CMK (cell line): ENCODE data around the gene PARD6G.

Experiments
- DNase-seq: peaks from one replicate; pipeline ENCODE4 v3.0.0-alpha.2; 2010; ENCODE audit warnings: low read depth

PARD6G gene

DNA sequence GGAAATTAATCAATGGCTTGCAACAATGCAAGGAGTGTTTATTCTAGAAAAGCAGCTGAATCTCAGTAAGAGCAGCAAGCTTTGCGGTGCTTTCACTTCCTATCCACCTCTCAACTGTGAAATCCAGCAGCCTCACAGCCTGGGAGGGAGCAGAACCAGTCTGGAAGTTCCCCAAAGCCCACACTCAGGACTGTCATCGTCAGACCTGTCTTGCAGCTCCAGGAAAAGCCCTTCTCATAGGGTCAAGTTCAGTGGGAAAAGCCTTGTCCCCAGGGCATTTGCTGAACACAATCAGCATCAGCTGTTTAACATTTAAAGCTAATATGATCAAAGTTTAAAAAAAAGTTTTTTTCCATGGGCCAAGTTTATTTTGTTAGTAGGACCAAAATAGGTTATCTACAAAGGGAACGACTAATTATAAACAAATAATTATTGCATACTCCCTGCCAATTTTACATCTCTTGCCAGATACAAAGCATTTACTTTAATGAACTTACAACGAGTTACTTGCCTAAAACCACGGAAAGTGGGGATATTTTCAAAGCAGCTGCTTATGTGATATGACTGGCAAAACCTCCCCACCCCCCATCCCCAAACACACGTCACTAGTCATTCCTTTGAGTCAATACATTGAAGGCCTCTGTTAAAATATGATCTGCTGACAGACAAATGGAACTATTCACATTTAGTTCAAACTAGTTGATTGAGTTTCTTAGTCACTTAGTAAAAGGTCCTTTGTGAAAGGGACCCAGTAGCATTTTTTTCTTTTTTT lies 36.8 kb downstream of the PARD6G start:
- DNase-seq = no peak

DNA sequence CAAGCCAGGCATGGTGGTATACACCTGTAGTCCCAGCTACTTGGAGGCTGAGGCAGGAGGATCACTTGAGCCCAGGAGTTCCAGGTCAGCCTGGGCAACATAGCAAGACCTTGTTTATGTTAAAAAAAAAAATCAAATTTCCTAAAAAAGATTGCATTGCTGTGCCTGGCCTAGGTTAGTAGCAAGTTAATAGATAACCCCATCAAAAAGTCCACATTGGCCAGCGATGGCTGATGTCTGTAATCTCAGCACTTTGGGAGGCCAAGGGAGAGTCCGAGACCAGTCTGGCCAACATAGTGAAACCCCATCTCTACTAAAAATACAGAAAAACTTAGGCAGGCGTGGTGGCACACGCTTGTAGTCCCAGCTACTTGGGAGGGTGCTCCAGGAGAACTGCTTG lies 38.7 kb downstream of the PARD6G start:
- no peak for DNase-seq

DNA sequence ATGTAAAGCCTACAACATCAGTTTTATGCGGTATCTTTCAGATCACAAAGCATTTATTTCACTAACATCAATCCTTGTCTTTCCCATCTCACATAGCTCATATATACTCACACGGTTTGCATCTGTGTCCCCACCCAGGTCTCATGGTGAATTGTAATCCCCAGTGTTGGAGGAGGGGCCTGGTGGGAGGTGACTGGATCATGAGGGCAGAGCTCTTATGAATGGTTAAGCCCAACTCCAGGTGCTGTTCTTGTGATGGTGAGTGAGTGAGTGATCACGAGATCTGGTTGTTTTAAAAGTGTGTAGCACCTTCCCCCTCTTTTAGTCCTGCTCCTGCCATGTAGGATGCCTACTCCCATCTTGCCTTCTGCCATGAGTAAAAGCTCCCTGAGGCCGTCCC lies 42.0 kb downstream of the PARD6G start:
- DNase-seq = no peak

DNA sequence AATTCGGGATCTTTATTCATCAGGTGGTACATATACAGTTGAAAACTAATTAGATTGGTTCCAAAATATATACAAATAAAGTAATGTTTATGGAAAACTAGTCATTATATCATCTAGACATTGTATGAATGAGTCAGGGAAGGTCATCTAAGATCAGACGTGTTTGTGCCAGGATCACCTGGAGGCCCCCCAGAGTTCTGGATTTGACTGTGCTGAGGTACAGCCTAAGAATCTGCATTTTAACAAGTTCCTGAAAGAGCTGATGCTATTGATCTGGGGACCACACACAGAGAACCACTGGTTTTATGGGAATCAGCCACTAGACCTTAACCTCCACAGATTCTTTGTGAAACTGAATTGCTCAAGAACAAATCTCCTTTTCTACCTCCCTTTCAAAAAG lies 43.2 kb downstream of the PARD6G start:
- DNase-seq = no peak

DNA sequence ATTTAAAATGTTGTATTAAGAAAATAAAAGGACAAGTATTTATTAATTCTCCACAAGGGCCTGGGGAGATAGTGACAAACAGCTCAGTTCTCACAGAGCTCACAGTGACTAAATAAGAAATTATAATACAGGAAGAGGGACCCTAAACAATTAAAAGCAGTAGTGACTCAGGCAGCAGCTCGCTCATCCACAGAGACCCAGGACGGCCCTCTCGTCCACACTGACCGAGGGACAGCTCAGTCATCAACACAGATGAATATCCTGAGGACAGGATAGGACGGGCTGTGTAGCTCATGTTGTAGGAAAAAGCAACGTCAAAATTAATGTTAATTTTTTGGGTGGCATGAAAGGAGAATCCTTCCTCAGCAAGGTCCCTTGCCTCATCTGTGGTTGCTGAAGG lies 44.1 kb downstream of the PARD6G start:
- no peak for DNase-seq

DNA sequence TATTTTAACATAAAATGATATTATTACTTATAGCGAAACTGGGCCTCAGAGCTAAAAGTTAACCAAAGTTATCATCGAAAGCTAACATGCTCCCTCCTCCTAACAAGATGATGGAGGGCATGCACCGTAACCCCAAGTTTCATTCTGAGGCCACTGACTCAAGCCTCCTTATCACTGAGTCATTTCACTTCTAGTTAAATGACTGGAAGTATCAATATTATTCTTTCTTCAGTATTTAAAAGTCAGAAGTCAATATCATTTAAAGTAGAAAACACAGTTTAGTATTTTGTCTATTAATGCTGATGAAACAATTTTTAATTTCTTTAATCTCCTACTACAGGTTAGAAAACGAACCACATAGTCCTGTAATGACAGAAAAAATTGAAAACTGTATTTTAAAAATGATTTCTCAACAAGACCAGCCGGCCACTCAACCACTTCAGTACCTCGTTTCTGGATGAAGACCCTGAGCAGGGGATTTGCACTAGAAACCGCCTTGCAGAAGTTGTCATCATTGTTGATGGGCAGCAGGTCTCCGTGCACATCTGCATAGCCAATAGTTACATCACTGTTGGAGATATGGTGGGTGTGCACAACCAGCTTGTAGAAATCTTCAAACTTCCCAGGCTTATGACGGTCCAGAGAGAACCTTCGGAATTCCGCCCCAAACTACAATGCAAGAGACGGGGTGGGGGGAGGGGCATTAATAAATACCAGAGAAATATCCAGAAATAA lies 44.9 kb downstream of the PARD6G start:
- DNase-seq = no peak

DNA sequence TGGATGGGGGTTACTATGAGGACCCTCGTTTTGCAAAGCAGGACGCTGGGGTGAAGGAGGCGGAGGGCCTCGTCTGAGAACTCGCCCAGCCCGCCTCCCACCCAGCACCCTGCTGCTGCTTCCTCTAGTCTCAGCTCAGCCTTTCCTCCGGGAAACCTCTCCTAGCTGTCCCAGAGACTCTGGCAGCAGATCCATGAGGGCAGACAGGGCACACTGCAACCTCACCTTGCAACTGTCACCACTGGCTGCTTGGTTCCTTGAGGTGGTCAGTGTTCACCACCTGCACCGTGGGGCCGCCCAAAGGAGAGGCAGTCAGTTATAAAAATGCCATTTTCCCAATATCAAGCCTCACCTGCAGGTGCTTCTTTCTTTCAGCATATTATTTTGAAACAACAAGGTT lies 45.6 kb downstream of the PARD6G start:
- no peak for DNase-seq

DNA sequence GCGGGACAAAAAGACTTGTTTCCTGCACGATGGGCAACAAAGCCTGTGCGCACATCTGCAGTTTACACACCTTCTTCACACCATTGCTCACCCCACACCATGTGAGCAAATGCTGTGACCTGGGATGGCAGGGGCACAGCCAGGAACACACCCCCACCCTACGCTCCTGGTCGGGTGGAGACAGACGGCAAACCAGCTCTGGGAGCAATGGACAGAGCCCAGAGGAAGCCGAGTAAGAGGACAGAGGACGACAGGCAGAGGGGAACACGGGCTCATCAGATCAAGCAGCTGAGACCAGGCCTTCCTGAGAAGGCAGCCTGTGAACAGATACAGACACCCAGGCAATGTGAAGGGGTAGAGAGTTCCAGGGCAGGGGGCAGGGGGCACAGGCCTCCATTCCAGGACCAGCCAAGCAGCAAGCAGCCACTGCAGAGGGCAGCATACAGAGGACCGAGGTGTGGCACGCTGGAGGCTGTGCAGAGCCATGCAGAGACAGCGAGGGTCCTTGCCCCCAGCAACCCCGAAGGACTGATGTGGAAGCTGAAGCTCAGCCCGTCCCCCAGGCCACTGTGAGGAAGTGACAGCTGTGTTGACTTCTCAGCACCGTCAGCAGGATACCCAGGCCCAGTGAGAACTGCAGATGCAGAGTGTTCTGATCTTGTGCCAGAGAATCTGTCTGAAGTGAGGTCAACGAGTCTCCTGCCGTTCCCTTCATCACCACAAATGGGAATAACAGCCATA lies 46.2 kb downstream of the PARD6G start:
- DNase-seq = no peak

DNA sequence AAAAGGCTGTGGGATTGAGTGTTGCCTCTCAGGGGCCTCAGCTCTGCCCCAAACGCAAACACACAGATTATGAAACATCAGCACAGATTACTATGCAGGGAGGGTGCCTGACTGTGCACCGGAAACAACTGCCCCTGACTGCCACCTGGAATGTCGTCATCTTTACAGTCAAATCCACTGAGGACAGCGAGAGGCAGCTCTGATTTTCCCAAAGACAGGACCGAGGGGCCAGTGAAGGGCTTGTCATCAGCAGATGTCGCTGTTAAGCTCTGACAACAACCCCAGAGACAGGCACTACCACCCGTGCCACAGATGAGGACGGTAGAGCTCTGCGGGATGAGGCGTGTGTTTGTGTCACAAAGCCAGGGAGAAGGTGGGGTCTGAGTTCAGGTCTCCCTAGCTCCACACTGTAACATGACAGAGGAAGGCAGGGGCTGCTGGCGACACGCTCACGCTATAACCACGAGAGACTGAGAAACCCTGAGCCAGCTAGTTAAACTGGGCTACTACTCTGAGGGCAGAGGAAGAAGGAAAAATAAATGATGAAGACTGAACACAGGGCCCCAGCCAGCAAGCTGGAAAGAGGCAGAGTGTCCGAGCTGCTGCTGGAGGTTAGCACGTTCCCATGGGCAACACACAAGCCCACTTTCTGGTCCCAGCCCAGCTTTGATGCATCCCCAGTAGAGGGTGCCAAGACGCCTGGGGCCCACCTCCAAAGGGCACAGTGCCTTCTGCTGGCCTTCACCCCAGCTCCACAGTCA lies 47.0 kb downstream of the PARD6G start:
- DNase-seq = no peak

DNA sequence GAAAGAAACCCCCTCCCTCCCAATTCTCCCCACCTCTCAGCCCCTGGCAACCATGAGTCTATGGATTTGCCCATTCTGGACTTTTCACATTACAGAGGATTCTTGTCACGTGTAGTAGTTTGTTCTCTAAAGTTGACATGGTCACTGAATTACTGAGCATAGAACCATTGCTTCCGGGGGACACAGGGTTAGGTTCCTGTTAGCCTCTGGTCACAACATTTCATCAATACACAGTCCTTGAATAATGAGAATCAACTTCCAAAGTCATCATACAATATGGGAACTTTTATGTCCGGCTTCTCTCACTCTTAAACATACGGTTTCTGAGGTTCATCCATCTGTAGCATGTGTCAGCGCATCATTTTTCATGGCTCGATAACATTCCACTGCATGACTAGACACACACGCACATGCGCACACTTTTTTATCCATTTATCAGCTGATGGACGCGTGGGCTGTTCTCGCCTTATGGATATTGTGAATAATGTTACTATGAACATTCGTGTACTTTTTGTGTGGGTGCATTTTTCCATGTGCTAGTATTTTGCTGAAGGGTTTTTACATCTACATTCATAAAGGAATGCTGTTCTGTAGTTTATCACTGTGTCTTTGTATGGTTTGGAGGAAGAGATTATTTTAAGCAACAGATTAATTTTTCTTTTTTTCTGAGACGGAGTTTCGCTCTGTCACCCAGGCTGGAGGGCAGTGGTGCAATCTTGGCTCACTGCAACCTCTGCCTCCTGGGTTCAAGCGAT lies 48.1 kb downstream of the PARD6G start:
- DNase-seq = no peak

DNA sequence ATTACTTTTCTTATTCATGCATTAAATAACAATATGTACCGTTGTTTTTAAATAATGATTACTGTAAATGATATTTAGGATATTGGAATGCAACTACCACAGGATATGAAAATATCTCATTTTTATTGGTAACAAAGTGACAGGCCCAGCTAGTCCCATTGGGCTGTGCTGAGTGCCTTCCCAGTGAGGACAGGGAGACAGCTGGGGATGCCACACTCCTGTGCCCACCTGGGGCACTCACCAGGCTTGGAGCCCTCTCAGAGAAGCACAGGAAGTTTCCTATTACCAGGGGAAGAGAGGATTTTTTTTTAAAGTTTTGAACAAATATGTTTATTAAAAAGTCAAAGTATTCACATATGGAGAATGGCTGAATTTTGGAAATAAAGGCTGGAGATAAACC lies 48.9 kb downstream of the PARD6G start:
- DNase-seq = no peak

DNA sequence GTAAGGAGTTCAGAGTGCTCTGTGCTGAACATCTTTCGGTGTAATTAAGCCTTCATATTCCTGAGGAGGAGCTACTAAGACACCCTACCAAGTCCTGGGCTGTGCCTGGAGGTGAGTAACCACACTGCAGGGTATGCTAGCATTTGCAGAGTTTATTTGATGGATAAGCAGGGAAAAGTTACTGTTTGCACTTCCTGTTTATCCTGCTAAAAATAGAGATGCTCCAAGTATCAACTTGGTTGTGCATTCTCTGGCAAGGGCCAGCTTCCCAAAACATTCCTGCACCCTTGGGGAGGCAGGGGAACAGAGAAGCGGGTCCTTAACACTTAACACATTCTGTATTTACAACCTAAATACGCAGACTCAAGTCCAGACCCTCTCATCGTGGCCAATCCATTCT lies 49.8 kb downstream of the PARD6G start:
- DNase-seq = no peak

DNA sequence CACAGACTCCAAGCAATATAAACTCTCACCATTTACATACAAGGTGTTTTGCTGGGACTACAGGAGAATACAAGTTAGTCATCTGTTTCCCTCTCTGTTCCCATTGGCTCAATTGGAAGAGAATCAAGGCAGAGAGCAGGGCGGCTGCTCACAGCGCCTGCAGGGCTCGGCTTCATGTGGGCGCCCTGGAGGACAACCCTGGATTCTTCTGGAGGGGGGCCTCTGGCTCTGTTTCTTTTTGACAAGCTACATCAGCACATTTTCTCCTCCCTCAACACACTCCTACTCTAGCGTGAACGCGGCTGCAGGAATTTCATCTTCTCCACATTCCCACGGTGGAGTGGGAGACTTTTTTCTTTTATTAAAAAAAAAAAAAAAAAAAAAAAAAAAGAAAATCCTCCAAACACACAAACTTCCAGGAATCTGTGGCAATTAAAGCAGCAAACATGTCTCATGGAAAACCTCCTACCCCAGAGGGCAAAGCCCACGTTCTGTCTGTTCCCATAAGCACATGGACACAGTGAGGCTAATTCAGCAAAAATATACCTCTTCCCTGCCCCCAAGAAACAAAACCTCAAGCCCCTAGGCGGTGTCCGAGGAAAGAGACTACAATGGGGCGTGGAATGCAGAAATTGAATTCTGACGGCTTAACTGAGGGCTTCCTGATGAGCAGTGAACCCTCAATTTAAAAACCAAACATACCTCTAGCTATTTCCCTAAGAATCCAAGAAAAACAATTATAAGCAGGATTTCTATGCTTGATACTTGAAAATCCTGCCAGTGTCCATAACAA lies 50.6 kb downstream of the PARD6G start:
- no peak for DNase-seq

DNA sequence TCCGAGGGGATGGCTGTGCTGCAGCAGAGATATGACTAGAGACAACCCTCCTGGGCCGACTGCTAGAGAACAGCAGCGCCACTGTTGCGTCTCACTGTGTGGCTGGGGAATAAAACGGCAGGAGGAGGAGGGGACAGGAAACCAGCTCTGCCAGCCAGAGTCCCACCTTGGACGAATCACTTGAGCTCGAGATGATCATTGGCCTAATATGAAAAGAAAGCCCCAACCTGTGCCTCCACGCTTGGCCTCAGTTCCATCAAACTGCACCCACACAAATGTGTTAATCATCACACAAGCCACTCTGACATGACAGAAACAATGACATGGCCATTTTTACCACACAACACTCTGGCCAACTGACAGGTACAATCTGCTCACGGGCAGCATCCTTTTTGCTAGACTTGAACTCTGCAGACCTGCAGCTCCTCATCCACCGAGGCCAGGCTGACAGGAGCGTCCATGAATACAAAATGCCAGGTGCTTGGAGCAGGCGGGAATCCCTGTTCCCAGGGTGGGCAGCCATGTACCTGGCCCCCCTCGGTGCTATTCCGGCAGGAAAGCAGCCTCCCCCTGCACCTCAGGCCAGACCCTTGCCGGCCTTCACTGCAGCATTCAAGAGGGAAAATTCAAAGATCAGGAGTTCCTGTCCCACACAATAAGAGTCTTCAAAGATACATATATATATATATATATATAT lies 52.3 kb downstream of the PARD6G start:
- DNase-seq = no peak

DNA sequence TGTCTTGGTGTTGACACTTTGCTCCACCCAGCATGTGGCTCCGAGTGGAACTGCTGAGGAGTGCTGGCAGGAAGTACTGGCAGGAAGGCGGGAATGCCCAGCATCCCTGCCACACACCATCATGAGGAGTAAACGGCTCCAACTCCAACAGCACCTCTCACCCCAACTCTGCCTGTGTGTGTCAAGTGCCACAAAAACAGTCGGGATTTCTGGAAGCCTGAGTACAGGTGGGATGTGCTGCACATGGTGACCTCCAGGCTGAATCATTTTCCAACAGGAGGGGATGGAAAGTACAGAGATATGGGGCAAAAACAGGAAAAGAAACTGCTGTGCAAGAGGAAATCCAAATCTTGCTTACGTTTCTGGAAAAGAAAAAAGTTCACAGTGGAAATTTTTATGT lies 53.6 kb downstream of the PARD6G start:
- DNase-seq = no peak

DNA sequence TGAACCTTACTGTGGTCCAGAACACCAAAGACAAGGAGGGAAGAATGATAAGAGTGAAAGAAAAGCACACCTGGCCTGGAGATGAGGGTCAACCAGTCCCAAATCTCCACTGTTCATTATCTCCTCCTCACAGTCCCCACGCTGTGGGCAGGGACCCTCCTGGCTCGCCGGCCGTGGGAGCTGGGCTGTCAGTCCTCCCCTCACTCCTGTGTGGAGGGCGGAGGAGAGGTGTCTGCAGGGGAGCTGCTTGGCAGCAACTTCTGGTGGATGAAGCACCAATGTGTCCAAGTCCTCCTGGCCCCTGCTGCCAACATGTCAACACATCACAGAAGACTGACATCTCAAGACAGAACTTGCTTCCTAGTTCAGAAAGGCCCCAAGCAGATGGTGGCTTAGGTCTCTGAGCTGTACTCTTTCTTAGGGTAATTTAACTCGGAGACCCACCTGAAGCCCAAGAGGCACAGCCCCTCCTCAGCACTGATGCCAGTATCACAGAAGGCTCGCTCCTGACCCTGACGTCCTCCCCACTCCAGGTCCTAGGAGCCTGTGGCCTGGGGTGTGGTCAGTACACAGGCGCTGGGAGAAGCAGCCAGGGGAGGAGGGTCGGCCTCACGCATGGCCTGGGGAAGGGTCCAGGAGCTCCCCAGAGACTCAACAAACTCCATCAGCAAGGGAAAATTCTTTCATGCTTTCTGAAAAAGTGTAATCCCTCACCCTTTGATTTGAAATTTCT lies 54.5 kb downstream of the PARD6G start:
- no peak for DNase-seq

DNA sequence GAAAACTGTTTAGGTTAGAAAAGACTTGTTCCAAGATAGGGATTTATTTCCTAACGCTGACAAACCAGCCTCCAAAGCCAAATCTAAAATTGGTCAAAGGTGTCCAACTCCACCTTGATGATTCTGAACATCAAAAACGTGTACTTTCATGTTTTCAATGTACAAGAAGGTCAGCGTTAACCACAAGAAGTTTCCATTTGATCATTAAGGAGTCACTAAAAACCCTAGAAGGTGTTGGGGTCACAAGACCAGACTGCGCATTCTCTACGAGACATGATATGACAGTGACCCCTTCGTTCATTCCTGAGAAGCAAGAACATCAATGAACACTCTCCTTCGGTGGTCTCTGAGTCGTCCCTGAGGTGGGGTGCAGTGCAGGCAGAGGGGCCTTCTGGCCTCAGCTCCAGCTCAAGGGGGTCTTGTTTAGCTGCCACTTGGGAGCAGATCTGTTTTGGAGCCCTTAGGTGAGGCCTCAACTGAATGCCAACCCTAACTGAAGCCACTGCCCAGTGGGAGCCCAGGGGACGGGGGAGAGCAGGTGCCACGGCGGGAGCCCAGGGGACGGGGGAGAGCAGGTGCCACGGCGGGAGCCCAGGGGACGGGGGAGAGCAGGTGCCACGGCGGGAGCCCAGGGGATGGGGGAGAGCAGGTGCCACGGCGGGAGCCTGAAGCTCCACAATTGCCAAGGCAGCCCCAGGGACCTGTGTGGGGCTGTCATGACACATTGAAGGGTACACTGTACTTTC lies 55.2 kb downstream of the PARD6G start:
- no peak for DNase-seq

DNA sequence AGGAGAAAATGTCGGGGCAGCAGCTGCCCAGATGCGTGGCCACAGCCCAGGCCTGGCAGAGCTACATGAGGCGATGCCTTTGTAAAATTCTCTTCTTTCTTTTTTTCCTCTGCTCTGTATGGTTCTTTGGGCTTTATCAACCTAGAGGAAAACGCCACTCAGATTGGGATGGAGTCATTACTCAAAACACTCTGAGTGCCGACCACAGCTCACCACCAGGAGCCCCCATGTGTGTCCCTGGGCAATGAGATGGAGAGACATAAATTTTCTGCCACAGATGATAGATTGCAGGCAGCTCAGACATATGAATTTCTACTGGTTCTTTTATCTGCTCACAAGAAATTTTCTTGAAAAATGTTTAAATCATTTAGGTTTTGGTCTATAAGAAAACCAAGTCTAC lies 56.0 kb downstream of the PARD6G start:
- no peak for DNase-seq

DNA sequence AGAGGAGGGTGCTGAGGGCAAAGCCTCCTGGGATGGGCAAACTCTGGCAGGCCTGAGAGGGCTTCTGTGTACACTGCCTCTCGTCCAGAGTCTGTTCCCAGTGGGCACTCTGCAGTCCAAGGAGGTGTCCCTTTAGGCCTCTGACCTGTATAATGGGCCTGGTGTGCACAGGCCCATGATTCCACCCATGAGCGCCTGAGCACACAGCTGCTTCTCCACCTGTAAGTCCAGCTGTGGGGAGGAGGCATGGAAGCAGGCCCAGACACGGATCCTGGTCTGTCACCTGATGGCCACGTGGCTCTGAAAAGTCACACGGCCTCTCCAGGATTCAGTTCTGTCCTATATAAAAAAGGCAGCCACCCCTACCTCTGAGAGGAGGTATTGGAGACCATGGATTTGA lies 57.0 kb downstream of the PARD6G start:
- no peak for DNase-seq
